ENCODE measurements around the gene NXT1. TPM values are rescaled to one million over a fixed set of nuclear protein-coding genes. Genes with fewer than 3 reads are reported as not detected.

The NXT1 gene
- polyA plus RNA-seq, 3 donors from 2014 or later: 60.3 to 129 (median 94.2) TPM

- no peak for DNase-seq
- Mint-ChIP-seq H3K27ac (no peak overlapping the region), H3K4me3 (no peak overlapping the region), H3K9me3 (peaks cover 0 to 3% (median 0%) of the 10 kb centered on the region in 6 donors), H3K4me1 (no peaks in the 10 kb centered on the region), H3K27me3 (ENCODE audit: low read depth in 3 of 3) (peaks cover 0 to 1% (median 0%) of the 10 kb centered on the region in 3 donors), H3K36me3 (no peaks in the 10 kb centered on the region)
These were observed 35.9 kb upstream of the NXT1 start for GRCh38 chr20:23314699-23315098.

GRCh38 chr20:23315099-23315498 lies 35.5 kb upstream of the NXT1 start:
- DNase-seq: no peak
- H3K27me3 Mint-ChIP-seq (ENCODE audit: low read depth in 3 of 3): peaks cover 0 to 1% (median 0%) of the 10 kb centered on the region in 3 donors
- H3K4me1 Mint-ChIP-seq: no peaks in the 10 kb centered on the region
- no peak overlapping the region for H3K4me3 Mint-ChIP-seq
- H3K36me3 Mint-ChIP-seq: no peaks in the 10 kb centered on the region
- peaks cover 0 to 3% (median 0%) of the 10 kb centered on the region in 6 donors for H3K9me3 Mint-ChIP-seq
- no peak overlapping the region for H3K27ac Mint-ChIP-seq

GRCh38 chr20:23316626-23317025 lies 34.0 kb upstream of the NXT1 start:
- H3K4me3 Mint-ChIP-seq: no peak overlapping the region
- DNase-seq: no peak
- peaks cover 0 to 2% (median 0%) of the 10 kb centered on the region in 3 donors for H3K27me3 Mint-ChIP-seq (ENCODE audit: low read depth in 3 of 3)
- H3K27ac Mint-ChIP-seq: no peak overlapping the region
- no peaks in the 10 kb centered on the region for H3K4me1 Mint-ChIP-seq
- no peaks in the 10 kb centered on the region for H3K9me3 Mint-ChIP-seq
- H3K36me3 Mint-ChIP-seq: no peaks in the 10 kb centered on the region

GRCh38 chr20:23317081-23317480 lies 33.5 kb upstream of the NXT1 start:
- Mint-ChIP-seq H3K27me3 (ENCODE audit: low read depth in 3 of 3) (peaks cover 0 to 2% (median 0%) of the 10 kb centered on the region in 3 donors), H3K27ac (no peak overlapping the region)

GRCh38 chr20:23318347-23318746 lies 32.2 kb upstream of the NXT1 start:
- H3K27ac Mint-ChIP-seq: no peak overlapping the region
- no peaks in the 10 kb centered on the region for H3K36me3 Mint-ChIP-seq
- no peaks in the 10 kb centered on the region for H3K9me3 Mint-ChIP-seq
- DNase-seq: no peak
- no peaks in the 10 kb centered on the region for H3K4me1 Mint-ChIP-seq
- peaks cover 0 to 2% (median 0%) of the 10 kb centered on the region in 3 donors for H3K27me3 Mint-ChIP-seq (ENCODE audit: low read depth in 3 of 3)
- no peak overlapping the region for H3K4me3 Mint-ChIP-seq

More at GRCh38 chr20:23317081-23317480, 33.5 kb upstream of the NXT1 start:
- DNase-seq: no peak
- no peak overlapping the region for H3K4me3 Mint-ChIP-seq
- no peaks in the 10 kb centered on the region for H3K9me3 Mint-ChIP-seq
- no peaks in the 10 kb centered on the region for H3K36me3 Mint-ChIP-seq
- H3K4me1 Mint-ChIP-seq: no peaks in the 10 kb centered on the region

- Mint-ChIP-seq H3K9me3 (no peaks in the 10 kb centered on the region), H3K27ac (no peak overlapping the region), H3K4me1 (no peaks in the 10 kb centered on the region), H3K4me3 (no peak overlapping the region), H3K27me3 (ENCODE audit: low read depth in 3 of 3) (peaks cover 0 to 6% (median 0%) of the 10 kb centered on the region in 3 donors), H3K36me3 (no peaks in the 10 kb centered on the region)
- no peak for DNase-seq
These were observed 30.3 kb upstream of the NXT1 start for GRCh38 chr20:23320317-23320716.

- H3K9me3 Mint-ChIP-seq: no peaks in the 10 kb centered on the region
- no peak overlapping the region for H3K4me3 Mint-ChIP-seq
- no peak for DNase-seq
- H3K27ac Mint-ChIP-seq: no peak overlapping the region
- no peaks in the 10 kb centered on the region for H3K4me1 Mint-ChIP-seq
- H3K36me3 Mint-ChIP-seq: no peaks in the 10 kb centered on the region
- H3K27me3 Mint-ChIP-seq (ENCODE audit: low read depth in 3 of 3): peaks cover 0 to 6% (median 2%) of the 10 kb centered on the region in 3 donors
These were observed 25.5 kb upstream of the NXT1 start for GRCh38 chr20:23325107-23325506.

- DNase-seq: no peak
- no peaks in the 10 kb centered on the region for H3K4me1 Mint-ChIP-seq
- no peak overlapping the region for H3K27ac Mint-ChIP-seq
- peaks cover 0 to 4% (median 2%) of the 10 kb centered on the region in 3 donors for H3K27me3 Mint-ChIP-seq (ENCODE audit: low read depth in 3 of 3)
- H3K4me3 Mint-ChIP-seq: no peak overlapping the region
- H3K36me3 Mint-ChIP-seq: no peaks in the 10 kb centered on the region
- no peaks in the 10 kb centered on the region for H3K9me3 Mint-ChIP-seq
These were observed 23.8 kb upstream of the NXT1 start for GRCh38 chr20:23326774-23327173.

GRCh38 chr20:23327617-23328333 lies 22.8 kb upstream of the NXT1 start:
- Mint-ChIP-seq H3K4me1 (no peaks in the 10 kb centered on the region), H3K27ac (no peak overlapping the region), H3K4me3 (no peak overlapping the region), H3K27me3 (ENCODE audit: low read depth in 3 of 3) (peaks cover 0 to 5% (median 2%) of the 10 kb centered on the region in 3 donors), H3K36me3 (no peaks in the 10 kb centered on the region), H3K9me3 (no peaks in the 10 kb centered on the region)
- DNase-seq: no peak

- no peaks in the 10 kb centered on the region for H3K4me1 Mint-ChIP-seq
These were observed 18.9 kb upstream of the NXT1 start for GRCh38 chr20:23331450-23332350.

GRCh38 chr20:23332467-23332866 lies 18.1 kb upstream of the NXT1 start:
- no peaks in the 10 kb centered on the region for H3K36me3 Mint-ChIP-seq
- H3K27ac Mint-ChIP-seq: no peak overlapping the region
- H3K4me1 Mint-ChIP-seq: no peaks in the 10 kb centered on the region
- DNase-seq: no peak
- H3K27me3 Mint-ChIP-seq (ENCODE audit: low read depth in 3 of 3): peaks cover 0 to 14% (median 3%) of the 10 kb centered on the region in 3 donors
- no peak overlapping the region for H3K4me3 Mint-ChIP-seq
- H3K9me3 Mint-ChIP-seq: no peaks in the 10 kb centered on the region

More at GRCh38 chr20:23331450-23332350, 18.9 kb upstream of the NXT1 start:
- Mint-ChIP-seq H3K9me3 (no peaks in the 10 kb centered on the region), H3K36me3 (no peaks in the 10 kb centered on the region), H3K27me3 (ENCODE audit: low read depth in 3 of 3) (peaks cover 0 to 10% (median 0%) of the 10 kb centered on the region in 3 donors), H3K27ac (no peak overlapping the region), H3K4me3 (no peak overlapping the region)
- no peak for DNase-seq

- Mint-ChIP-seq H3K27me3 (ENCODE audit: low read depth in 3 of 3) (peaks cover 0 to 14% (median 3%) of the 10 kb centered on the region in 3 donors), H3K4me3 (no peak overlapping the region), H3K4me1 (no peaks in the 10 kb centered on the region), H3K9me3 (no peaks in the 10 kb centered on the region), H3K36me3 (no peaks in the 10 kb centered on the region), H3K27ac (no peak overlapping the region)
- no peak for DNase-seq
These were observed 16.5 kb upstream of the NXT1 start for GRCh38 chr20:23334111-23334510.

- no peaks in the 10 kb centered on the region for H3K4me1 Mint-ChIP-seq
- peaks cover 0 to 14% (median 3%) of the 10 kb centered on the region in 3 donors for H3K27me3 Mint-ChIP-seq (ENCODE audit: low read depth in 3 of 3)
- H3K27ac Mint-ChIP-seq: no peak overlapping the region
- DNase-seq: no peak
- H3K9me3 Mint-ChIP-seq: no peaks in the 10 kb centered on the region
- H3K4me3 Mint-ChIP-seq: no peak overlapping the region
- H3K36me3 Mint-ChIP-seq: no peaks in the 10 kb centered on the region
These were observed 15.1 kb upstream of the NXT1 start for GRCh38 chr20:23335521-23335920.

- Mint-ChIP-seq H3K4me1 (no peaks in the 10 kb centered on the region), H3K27me3 (ENCODE audit: low read depth in 3 of 3) (peaks cover 0 to 14% (median 3%) of the 10 kb centered on the region in 3 donors), H3K36me3 (no peaks in the 10 kb centered on the region), H3K4me3 (no peak overlapping the region), H3K9me3 (no peaks in the 10 kb centered on the region), H3K27ac (no peak overlapping the region)
- DNase-seq: no peak
These were observed 14.1 kb upstream of the NXT1 start for GRCh38 chr20:23336476-23336875.
